Activated T-helper 1 cell treated with Interleukin-2 at 50 U/mL for 16 hours (primary cell): ENCODE measurements around the gene INPP1.

Source experiments
- DNase-seq: peaks from one replicate; pipeline ENCODE4 v3.0.0-alpha.2; 2020; ENCODE audit warnings: low read depth

INPP1 gene

GRCh38 chr2:190408538-190409271 is 65.3 kb downstream of the INPP1 start:
- peak; percentile 66 for DNase-seq

- DNase-seq = no peak
These were observed 66.2 kb downstream of the INPP1 start for GRCh38 chr2:190409616-190410015.

GRCh38 chr2:190410166-190410565 is 66.8 kb downstream of the INPP1 start:
- DNase-seq = no peak

- no peak for DNase-seq
These were observed 69.6 kb downstream of the INPP1 start for GRCh38 chr2:190412966-190413365.

GRCh38 chr2:190413421-190413820 is 70.0 kb downstream of the INPP1 start:
- no peak for DNase-seq

DNA sequence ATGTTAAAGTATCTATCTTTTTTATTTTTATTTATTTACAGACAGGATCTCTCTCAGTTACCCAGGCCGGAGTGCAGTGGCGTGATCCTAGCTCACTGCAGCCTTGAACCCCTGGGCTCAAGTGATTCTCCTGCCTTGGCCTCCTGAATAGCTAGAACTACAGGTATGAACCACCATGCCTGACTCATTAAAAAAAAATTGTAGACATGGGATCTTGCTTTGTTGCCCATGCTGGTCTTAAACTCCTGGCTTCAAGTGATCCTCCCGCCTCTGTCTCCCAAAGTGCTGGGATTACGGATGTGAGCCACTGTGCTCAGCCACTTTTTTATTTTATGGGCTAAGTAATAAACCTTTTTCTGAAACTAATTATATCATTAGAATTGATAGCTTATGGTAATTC is 71.9 kb downstream of the INPP1 start:
- no peak for DNase-seq

- DNase-seq = no peak
These were observed 72.7 kb downstream of the INPP1 start for GRCh38 chr2:190415794-190416775.

GRCh38 chr2:190417045-190417842 is 73.9 kb downstream of the INPP1 start:
- DNase-seq = no peak

DNA sequence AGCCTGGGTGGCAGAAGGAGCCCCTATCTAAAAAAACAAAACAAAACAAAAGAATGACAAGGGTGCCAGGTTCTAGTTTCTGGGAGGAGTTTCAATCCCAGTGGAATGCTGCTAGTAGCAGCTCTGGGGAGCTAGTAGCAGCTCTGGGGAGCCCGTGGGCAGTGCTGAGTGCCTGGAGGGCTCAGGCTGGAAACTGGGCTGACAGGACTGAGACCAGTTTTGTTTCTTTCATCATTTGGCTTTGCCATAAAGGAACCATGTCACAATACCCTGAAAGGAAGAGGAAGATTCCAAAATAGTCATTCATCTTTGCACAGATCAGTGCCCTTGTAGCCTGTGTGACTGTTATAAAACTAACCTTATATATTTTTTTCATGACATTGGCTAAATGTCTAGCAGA is 75.3 kb downstream of the INPP1 start:
- DNase-seq = no peak

- DNase-seq = no peak
These were observed 77.4 kb downstream of the INPP1 start for GRCh38 chr2:190420801-190421200.
